Gastroesophageal sphincter (tissue), 4 donors: ENCODE measurements around the gene PHLDB3. TPM values are rescaled to one million over a fixed set of nuclear protein-coding genes. Genes with fewer than 3 reads are reported as not detected.
"Not testable (repeated sequence)": the region's sequence is repeated elsewhere in the genome, so short reads cannot be mapped to it uniquely, and the experiment has no call there.

ENCODE experiments used
- ATAC-seq: fragments of 150-250 bp; one replicate; pipeline ENCODE4 v1.9.1; 2016; ENCODE audit warnings: mild to moderate bottlenecking, moderate library complexity
- H3K27ac ChIP-seq, 4 donors: fragments of 200-600 bp; sonication (generic) in 3 of 4; 1 replicate in 3 of 4; 2 replicates in 1 of 4; pipeline ENCODE4 v1.5.1; 2016 to 2019
- H3K27me3 ChIP-seq: fragments of 200-600 bp; sonication (generic); one replicate; pipeline ENCODE4 v1.5.1; 2019
- H3K36me3 ChIP-seq, 2 donors: fragments of 200-600 bp; sonication (generic); one replicate each; pipeline ENCODE4 v1.5.1; 2019; ENCODE audit warnings: control low read depth in 1 of 2
- H3K4me1 ChIP-seq, 3 donors: fragments of 200-600 bp; sonication (generic); 1 replicate in 2 of 3; 2 replicates in 1 of 3; pipeline ENCODE4 v1.5.1; 2016 to 2019; ENCODE audit warnings: control low read depth in 2 of 3
- H3K4me3 ChIP-seq, 2 donors: fragments of 200-600 bp; sonication (generic); one replicate each; pipeline ENCODE4 v1.5.1; 2019; ENCODE audit warnings: mild to moderate bottlenecking in 1 of 2, moderate library complexity in 1 of 2
- H3K9me3 ChIP-seq, 3 donors: fragments of 200-600 bp; sonication (generic); one replicate each; pipeline ENCODE4 v1.5.1; 2017 to 2019; ENCODE audit warnings: control low read depth in 2 of 3
- CTCF ChIP-seq, 4 experiments: fragments of 200-600 bp in 2 of 4; fragments of 450-650 bp in 2 of 4; sonication (generic) in 1 of 4; IDR thresholded peaks; one replicate each; pipeline ENCODE4 v1.5.1; 2017 to 2019; ENCODE audit warnings: antibody characterized with exemption in 4 of 4, mild to moderate bottlenecking in 2 of 4, moderate library complexity in 2 of 4
- EP300 ChIP-seq: sonication (generic); formaldehyde crosslinking; IDR thresholded peaks from one replicate; pipeline ENCODE4 v1.6.1; 2017; ENCODE audit warnings: antibody characterized with exemption, mild to moderate bottlenecking
- POLR2A ChIP-seq, 2 donors: fragments of 450-650 bp; IDR thresholded peaks; one replicate each; pipeline ENCODE4 v1.6.1; 2017; ENCODE audit warnings: antibody characterized with exemption in 2 of 2, mild to moderate bottlenecking in 2 of 2, moderate library complexity in 1 of 2
- POLR2AphosphoS5 ChIP-seq: sonication (generic); formaldehyde crosslinking; IDR thresholded peaks from one replicate; pipeline ENCODE4 v1.6.1; 2017; ENCODE audit warnings: antibody characterized with exemption
- WGBS, 2 donors: methylation state at CpG; one replicate each; pipeline ENCODE4 v1.1.5; 2018; ENCODE audit warnings: low coverage in 1 of 2; 5-methylcytosine and 5-hydroxymethylcytosine counted together
- total RNA-seq, 4 donors: library from RNA; depleted of rRNA; stranded (reverse); fragments of >200 nt; gene quantifications; one replicate each; pipeline ENCODE4 v1.1.0, GENCODE V29; 2016

Gene PHLDB3
- total RNA-seq, 4 donors from 2014 or later: 8.8 to 38.1 (median 14.9) TPM

GRCh38 chr19:43551399-43552197, 47.1 kb upstream of the PHLDB3 start:
- no peak for ATAC-seq
- H3K4me3 ChIP-seq: no peak overlapping the region
- WGBS, 2 donors: 0 to 87% methylated on average over 1 to 12 of the region's 23 CpGs
- no peaks in the 10 kb centered on the region for H3K27me3 ChIP-seq
- H3K4me1 ChIP-seq: no peaks in the 10 kb centered on the region
- no peaks in the 10 kb centered on the region for H3K9me3 ChIP-seq
- H3K27ac ChIP-seq: no peak overlapping the region
- TF ChIP-seq POLR2A (IDR thresholded peaks at IDR 0.05): no peak
- TF ChIP-seq EP300: no peak
- TF ChIP-seq CTCF (IDR thresholded peaks at IDR 0.05): no peak
- TF ChIP-seq POLR2AphosphoS5: no peak
- peaks cover 0 to 95% of the 10 kb centered on the region in 2 donors for H3K36me3 ChIP-seq

GRCh38 chr19:43548706-43549105, 44.2 kb upstream of the PHLDB3 start:
- Histone ChIP-seq H3K27ac (no peak overlapping the region), H3K4me1 (no peaks in the 10 kb centered on the region), H3K27me3 (no peaks in the 10 kb centered on the region), H3K9me3 (no peaks in the 10 kb centered on the region), H3K4me3 (no peak overlapping the region), H3K36me3 (peaks cover 0 to 92% of the 10 kb centered on the region in 2 donors)
- TF ChIP-seq EP300 (no peak), CTCF (IDR thresholded peaks at IDR 0.05) (no peak), POLR2A (IDR thresholded peaks at IDR 0.05) (no peak), POLR2AphosphoS5 (no peak)
- WGBS, 2 donors: 71 to 80% methylated on average over 1 of the region's 2 CpGs
- no peak for ATAC-seq

GRCh38 chr19:43547926-43548325, 43.4 kb upstream of the PHLDB3 start:
- H3K9me3 ChIP-seq, ATAC-seq, H3K4me1 ChIP-seq, H3K4me3 ChIP-seq, H3K27me3 ChIP-seq, H3K27ac ChIP-seq: not testable (repeated sequence)
- peaks cover 0 to 92% of the 10 kb centered on the region in 2 donors for H3K36me3 ChIP-seq
- no CpG with 5 or more reads among the region's 24 CpGs for whole genome bisulfite sequencing, 2 donors

GRCh38 chr19:43546581-43546980, 42.0 kb upstream of the PHLDB3 start:
- Histone ChIP-seq H3K36me3 (peaks cover 0 to 92% of the 10 kb centered on the region in 2 donors), H3K4me1 (no peaks in the 10 kb centered on the region), H3K4me3 (no peak overlapping the region), H3K9me3 (no peaks in the 10 kb centered on the region), H3K27me3 (no peaks in the 10 kb centered on the region), H3K27ac (no peak overlapping the region)
- TF ChIP-seq POLR2A (IDR thresholded peaks at IDR 0.05) (no peak), CTCF (IDR thresholded peaks at IDR 0.05) (no peak), EP300 (no peak), POLR2AphosphoS5 (no peak)
- WGBS, 2 donors: 100% methylated on average over 3 of the region's 3 CpGs; no CpG with 5 or more reads in 1 of the 2 donors
- ATAC-seq: no peak

- Histone ChIP-seq H3K27ac (no peak overlapping the region), H3K4me3 (no peak overlapping the region), H3K4me1 (no peaks in the 10 kb centered on the region), H3K36me3 (peaks cover 0 to 92% of the 10 kb centered on the region in 2 donors), H3K27me3 (no peaks in the 10 kb centered on the region), H3K9me3 (no peaks in the 10 kb centered on the region)
- no peak for TF ChIP-seq POLR2A (IDR thresholded peaks at IDR 0.05)
- no peak for ATAC-seq
- 43 to 58% methylated on average over 1 to 2 of the region's 2 CpGs for WGBS, 2 donors
Observed at GRCh38 chr19:43545981-43546380, 41.4 kb upstream of the PHLDB3 start.

GRCh38 chr19:43545276-43545675, 40.7 kb upstream of the PHLDB3 start:
- no peak overlapping the region for H3K27ac ChIP-seq
- no peaks in the 10 kb centered on the region for H3K27me3 ChIP-seq
- 76 to 92% methylated on average over 2 to 4 of the region's 5 CpGs for WGBS, 2 donors
- no peak overlapping the region for H3K4me3 ChIP-seq
- H3K36me3 ChIP-seq: peaks cover 0 to 92% of the 10 kb centered on the region in 2 donors
- H3K4me1 ChIP-seq: no peaks in the 10 kb centered on the region
- TF ChIP-seq EP300: no peak
- no peak for TF ChIP-seq POLR2AphosphoS5
- no peak for TF ChIP-seq CTCF (IDR thresholded peaks at IDR 0.05)
- TF ChIP-seq POLR2A (IDR thresholded peaks at IDR 0.05): no peak
- no peaks in the 10 kb centered on the region for H3K9me3 ChIP-seq
- ATAC-seq: no peak
